Measurements from ENCODE around the gene KSR2.

KSR2 gene

GRCh38 chr12:117582135-117582784 lies 386.5 kb downstream of the KSR2 start:
- Histone ChIP-seq H3K9ac (ENCODE audit: low read length) (no peak overlapping the region), H2AK5ac (ENCODE audit: low read length) (no peak overlapping the region), H3K4ac (ENCODE audit: low read depth, low read length) (no peak overlapping the region), H2BK12ac (ENCODE audit: low read length) (no peak overlapping the region), H2AFZ (ENCODE audit: insufficient read depth, low read length, poor library complexity) (no peak overlapping the region), H3K23ac (ENCODE audit: low read length) (no peak overlapping the region), H4K91ac (ENCODE audit: low read depth, low read length) (no peak overlapping the region), H3K4me2 (ENCODE audit: low read length) (no peak overlapping the region), H3K4me1 (ENCODE audit: control insufficient read depth in 1 of 2, insufficient read depth in 2 of 2, low read length in 2 of 2) (no peaks in the 10 kb centered on the region), H3K9me3 (ENCODE audit: insufficient read depth, low read depth, low read length) (no peaks in the 10 kb centered on the region), H4K8ac (ENCODE audit: low read depth, low read length) (no peak overlapping the region), H3K27ac (ENCODE audit: low read depth, low read length) (no peak overlapping the region), H3K79me2 (ENCODE audit: control insufficient read depth, insufficient read depth, low read length, poor library complexity) (no peaks in the 10 kb centered on the region), H4K12ac (ENCODE audit: low read depth, low read length) (no peak overlapping the region), H2BK5ac (ENCODE audit: low read depth, low read length, poor library complexity) (no peak overlapping the region), H3K14ac (ENCODE audit: low read length) (no peak overlapping the region), H2BK120ac (ENCODE audit: insufficient read depth, low read length, poor library complexity) (no peak overlapping the region), H3K4me3 (ENCODE audit: low read depth, low read length) (no peak overlapping the region), H3K79me1 (ENCODE audit: low read length) (no peaks in the 10 kb centered on the region), H3K27me3 (ENCODE audit: insufficient read depth, low read length) (no peaks in the 10 kb centered on the region), H3K36me3 (ENCODE audit: control insufficient read depth in 1 of 2, insufficient read depth in 2 of 2, low read length in 2 of 2) (no peaks in the 10 kb centered on the region), H3K18ac (ENCODE audit: low read length) (no peak overlapping the region)
- WGBS (ENCODE audit: extremely low coverage, insufficient coverage, insufficient read length): no CpG with 5 or more reads among the region's 10 CpGs
- DNase-seq: no peak

- Histone ChIP-seq H2BK120ac (ENCODE audit: insufficient read depth, low read length, poor library complexity) (no peak overlapping the region), H3K4me2 (ENCODE audit: low read length) (no peak overlapping the region), H3K4ac (ENCODE audit: low read depth, low read length) (no peak overlapping the region), H3K4me1 (ENCODE audit: control insufficient read depth in 1 of 2, insufficient read depth in 2 of 2, low read length in 2 of 2) (no peaks in the 10 kb centered on the region), H3K27ac (ENCODE audit: low read depth, low read length) (no peak overlapping the region), H3K9ac (ENCODE audit: low read length) (no peak overlapping the region), H3K79me2 (ENCODE audit: control insufficient read depth, insufficient read depth, low read length, poor library complexity) (no peaks in the 10 kb centered on the region), H4K12ac (ENCODE audit: low read depth, low read length) (no peak overlapping the region), H3K79me1 (ENCODE audit: low read length) (no peaks in the 10 kb centered on the region), H3K23ac (ENCODE audit: low read length) (no peak overlapping the region), H2AFZ (ENCODE audit: insufficient read depth, low read length, poor library complexity) (no peak overlapping the region), H3K9me3 (ENCODE audit: insufficient read depth, low read depth, low read length) (no peaks in the 10 kb centered on the region), H3K4me3 (ENCODE audit: low read depth, low read length) (no peak overlapping the region), H4K8ac (ENCODE audit: low read depth, low read length) (no peak overlapping the region), H2BK12ac (ENCODE audit: low read length) (no peak overlapping the region), H3K14ac (ENCODE audit: low read length) (no peak overlapping the region), H3K36me3 (ENCODE audit: control insufficient read depth in 1 of 2, insufficient read depth in 2 of 2, low read length in 2 of 2) (no peaks in the 10 kb centered on the region), H4K91ac (ENCODE audit: low read depth, low read length) (no peak overlapping the region), H3K27me3 (ENCODE audit: insufficient read depth, low read length) (no peaks in the 10 kb centered on the region), H2AK5ac (ENCODE audit: low read length) (no peak overlapping the region), H3K18ac (ENCODE audit: low read length) (no peak overlapping the region), H2BK5ac (ENCODE audit: low read depth, low read length, poor library complexity) (no peak overlapping the region)
- no peak for DNase-seq
- no CpG with 5 or more reads among the region's 8 CpGs for WGBS (ENCODE audit: extremely low coverage, insufficient coverage, insufficient read length)
These were observed 388.1 kb downstream of the KSR2 start for GRCh38 chr12:117580718-117581062.

GRCh38 chr12:117580015-117580717 lies 388.6 kb downstream of the KSR2 start:
- Histone ChIP-seq H4K91ac (ENCODE audit: low read depth, low read length) (no peak overlapping the region), H3K14ac (ENCODE audit: low read length) (no peak overlapping the region), H2BK5ac (ENCODE audit: low read depth, low read length, poor library complexity) (no peak overlapping the region), H3K36me3 (ENCODE audit: control insufficient read depth in 1 of 2, insufficient read depth in 2 of 2, low read length in 2 of 2) (no peaks in the 10 kb centered on the region), H3K9me3 (ENCODE audit: insufficient read depth, low read depth, low read length) (no peaks in the 10 kb centered on the region), H3K27ac (ENCODE audit: low read depth, low read length) (no peak overlapping the region), H4K8ac (ENCODE audit: low read depth, low read length) (no peak overlapping the region), H3K79me1 (ENCODE audit: low read length) (no peaks in the 10 kb centered on the region), H3K23ac (ENCODE audit: low read length) (no peak overlapping the region), H3K4me1 (ENCODE audit: control insufficient read depth in 1 of 2, insufficient read depth in 2 of 2, low read length in 2 of 2) (no peaks in the 10 kb centered on the region), H2BK12ac (ENCODE audit: low read length) (no peak overlapping the region), H3K27me3 (ENCODE audit: insufficient read depth, low read length) (no peaks in the 10 kb centered on the region), H3K4ac (ENCODE audit: low read depth, low read length) (no peak overlapping the region), H2BK120ac (ENCODE audit: insufficient read depth, low read length, poor library complexity) (no peak overlapping the region), H3K4me2 (ENCODE audit: low read length) (no peak overlapping the region), H2AFZ (ENCODE audit: insufficient read depth, low read length, poor library complexity) (no peak overlapping the region), H4K12ac (ENCODE audit: low read depth, low read length) (no peak overlapping the region), H3K9ac (ENCODE audit: low read length) (no peak overlapping the region), H3K18ac (ENCODE audit: low read length) (no peak overlapping the region), H3K79me2 (ENCODE audit: control insufficient read depth, insufficient read depth, low read length, poor library complexity) (no peaks in the 10 kb centered on the region), H2AK5ac (ENCODE audit: low read length) (no peak overlapping the region), H3K4me3 (ENCODE audit: low read depth, low read length) (no peak overlapping the region)
- DNase-seq: no peak
- no CpG with 5 or more reads among the region's 8 CpGs for WGBS (ENCODE audit: extremely low coverage, insufficient coverage, insufficient read length)

- Histone ChIP-seq H2BK120ac (ENCODE audit: insufficient read depth, low read length, poor library complexity) (no peak overlapping the region), H4K91ac (ENCODE audit: low read depth, low read length) (no peak overlapping the region), H4K8ac (ENCODE audit: low read depth, low read length) (no peak overlapping the region), H3K4ac (ENCODE audit: low read depth, low read length) (no peak overlapping the region), H3K14ac (ENCODE audit: low read length) (no peak overlapping the region), H3K9ac (ENCODE audit: low read length) (no peak overlapping the region), H3K27ac (ENCODE audit: low read depth, low read length) (no peak overlapping the region), H2AFZ (ENCODE audit: insufficient read depth, low read length, poor library complexity) (no peak overlapping the region), H3K9me3 (ENCODE audit: insufficient read depth, low read depth, low read length) (no peaks in the 10 kb centered on the region), H2AK5ac (ENCODE audit: low read length) (no peak overlapping the region), H2BK5ac (ENCODE audit: low read depth, low read length, poor library complexity) (no peak overlapping the region), H3K4me3 (ENCODE audit: low read depth, low read length) (no peak overlapping the region), H3K4me2 (ENCODE audit: low read length) (no peak overlapping the region), H3K18ac (ENCODE audit: low read length) (no peak overlapping the region), H3K79me1 (ENCODE audit: low read length) (no peaks in the 10 kb centered on the region), H3K23ac (ENCODE audit: low read length) (no peak overlapping the region), H3K79me2 (ENCODE audit: control insufficient read depth, insufficient read depth, low read length, poor library complexity) (no peaks in the 10 kb centered on the region), H3K4me1 (ENCODE audit: control insufficient read depth in 1 of 2, insufficient read depth in 2 of 2, low read length in 2 of 2) (no peaks in the 10 kb centered on the region), H4K12ac (ENCODE audit: low read depth, low read length) (no peak overlapping the region), H3K27me3 (ENCODE audit: insufficient read depth, low read length) (no peaks in the 10 kb centered on the region), H3K36me3 (ENCODE audit: control insufficient read depth in 1 of 2, insufficient read depth in 2 of 2, low read length in 2 of 2) (no peaks in the 10 kb centered on the region), H2BK12ac (ENCODE audit: low read length) (no peak overlapping the region)
- no peak for DNase-seq
- no CpG with 5 or more reads among the region's 3 CpGs for WGBS (ENCODE audit: extremely low coverage, insufficient coverage, insufficient read length)
These were observed 391.6 kb downstream of the KSR2 start for GRCh38 chr12:117577122-117577657.
